ENCODE data around the gene FASTKD2.

- TF ChIP-seq CTCF (IDR thresholded peaks at IDR 0.05) (no peak), EP300 (IDR thresholded peaks at IDR 0.05) (no peak)
Observed at GRCh38 chr2:206824087-206824618, 58.7 kb downstream of the FASTKD2 start.
